Keratinocyte (primary cell): ENCODE measurements around the gene GABRE. TPM values are rescaled to one million over a fixed set of nuclear protein-coding genes. Genes with fewer than 3 reads are reported as not detected.

ENCODE experiments used
- DNase-seq: peaks from one replicate; pipeline ENCODE4 v3.0.0-alpha.2; 2011; ENCODE audit warnings: low read depth, missing footprints, low spot score
- FAIRE-seq: peaks from 2 replicates; lab custom pipeline; 2011; peaks lifted over from hg19 to GRCh38; lab: Jason Lieb, UNC
- H2AFZ ChIP-seq: 2 replicates; pipeline ENCODE4 v1.6.0; 2012; ENCODE audit warnings: low read length, control low read depth, inconsistent platforms; ENCODE audit not compliant: control insufficient read depth
- H3K27ac ChIP-seq: 2 replicates; pipeline ENCODE4 v1.5.1; 2011; ENCODE audit warnings: low read length; ENCODE audit not compliant: control insufficient read depth, insufficient read depth
- H3K27me3 ChIP-seq: 3 replicates; pipeline ENCODE4 v1.6.0; 2011; ENCODE audit warnings: low read length; ENCODE audit not compliant: control insufficient read depth, insufficient read depth; ENCODE audit errors: extremely low read depth
- H3K36me3 ChIP-seq, 2 experiments: 2 replicates in 1 of 2; 3 replicates in 1 of 2; pipeline ENCODE4 v1.5.1; 2011; ENCODE audit warnings: low read length in 2 of 2, mild to moderate bottlenecking in 1 of 2; ENCODE audit not compliant: control insufficient read depth in 2 of 2, insufficient read depth in 2 of 2; ENCODE audit errors: extremely low read depth in 1 of 2
- H3K4me1 ChIP-seq: 3 replicates; pipeline ENCODE4 v1.5.1; 2011; ENCODE audit warnings: low read length; ENCODE audit not compliant: control insufficient read depth, insufficient read depth; ENCODE audit errors: extremely low read depth
- H3K4me2 ChIP-seq: 3 replicates; pipeline ENCODE4 v1.6.0; 2011; ENCODE audit warnings: low read depth, low read length; ENCODE audit not compliant: control insufficient read depth, insufficient read depth; ENCODE audit errors: extremely low read depth
- H3K4me3 ChIP-seq, 3 experiments: fragments of 200-600 bp in 1 of 3; sonication (generic) in 1 of 3; 2 replicates in 2 of 3; 3 replicates in 1 of 3; pipeline ENCODE4 v1.5.1; 2011 to 2016; ENCODE audit warnings: low read length in 3 of 3, mild to moderate bottlenecking in 3 of 3, control low read depth in 2 of 3, inconsistent platforms in 1 of 3, low read depth in 1 of 3, mixed read lengths in 1 of 3, mixed run types in 1 of 3, moderate library complexity in 1 of 3; ENCODE audit not compliant: control insufficient read depth in 2 of 3, insufficient read depth in 2 of 3; ENCODE audit errors: extremely low read depth in 1 of 3
- H3K79me2 ChIP-seq: 2 replicates; pipeline ENCODE4 v1.6.0; 2012; ENCODE audit warnings: low read length; ENCODE audit not compliant: control insufficient read depth, insufficient read depth
- H3K9ac ChIP-seq: 3 replicates; pipeline ENCODE4 v1.6.0; 2011; ENCODE audit warnings: low read length; ENCODE audit not compliant: control insufficient read depth, insufficient read depth; ENCODE audit errors: extremely low read depth
- H3K9me1 ChIP-seq: 3 replicates; pipeline ENCODE4 v1.6.0; 2011; ENCODE audit warnings: low read length; ENCODE audit not compliant: control insufficient read depth, insufficient read depth; ENCODE audit errors: extremely low read depth
- H3K9me3 ChIP-seq: 2 replicates; pipeline ENCODE4 v1.5.1; 2012; ENCODE audit warnings: low read depth, low read length; ENCODE audit not compliant: control insufficient read depth
- H4K20me1 ChIP-seq: 3 replicates; pipeline ENCODE4 v1.6.0; 2011; ENCODE audit warnings: low read length; ENCODE audit not compliant: control insufficient read depth, insufficient read depth; ENCODE audit errors: extremely low read depth
- CTCF ChIP-seq, 3 experiments: IDR thresholded peaks in 1 of 3; conservative IDR thresholded peaks in 1 of 3; optimal IDR thresholded peaks in 1 of 3; 2 replicates in 2 of 3; 3 replicates in 1 of 3; pipeline versions ENCODE3 to v1.5.1; 2011; ENCODE audit warnings: low read length in 3 of 3, mild to moderate bottlenecking in 3 of 3, moderate library complexity in 2 of 3, control low read depth in 1 of 3, inconsistent platforms in 1 of 3; ENCODE audit not compliant: insufficient read depth in 2 of 3; ENCODE audit errors: extremely low read depth in 1 of 3
- EZH2 ChIP-seq: IDR thresholded peaks from one replicate; pipeline ENCODE4 v1.6.1; 2012; ENCODE audit warnings: inconsistent platforms, mild to moderate bottlenecking, low read length, moderate library complexity
- dilution Hi-C: fragments of 300-500 bp; cut with MboI; formaldehyde crosslinking; loops from one replicate; pipeline ENCODE4 v1.7.0; 2020; ENCODE audit warnings: low sequenced_read_pairs; ENCODE audit not compliant: extremely low pct_ligation_motif_present
- polyA plus RNA-seq, 5 experiments: library from polyadenylated mRNA; depleted of rRNA in 3 of 5; stranded (reverse) in 3 of 5; stranded (forward) in 1 of 5; unstranded in 1 of 5; fragments of >200 nt; gene quantifications; 1 replicate in 1 of 5; 2 replicates in 3 of 5; 3 replicates in 1 of 5; pipeline versions ENCODE4 v1.2.1 to v1.2.3, GENCODE V29; 2011 to 2012; ENCODE audit warnings: missing spikeins in 2 of 5, low read depth in 1 of 5, low replicate concordance in 1 of 5

Gene GABRE
- polyA plus RNA-seq, 1 donor (not counting 4 experiments of a cell fraction or from before 2014, with no cell fraction given): 34.1 TPM

DNA sequence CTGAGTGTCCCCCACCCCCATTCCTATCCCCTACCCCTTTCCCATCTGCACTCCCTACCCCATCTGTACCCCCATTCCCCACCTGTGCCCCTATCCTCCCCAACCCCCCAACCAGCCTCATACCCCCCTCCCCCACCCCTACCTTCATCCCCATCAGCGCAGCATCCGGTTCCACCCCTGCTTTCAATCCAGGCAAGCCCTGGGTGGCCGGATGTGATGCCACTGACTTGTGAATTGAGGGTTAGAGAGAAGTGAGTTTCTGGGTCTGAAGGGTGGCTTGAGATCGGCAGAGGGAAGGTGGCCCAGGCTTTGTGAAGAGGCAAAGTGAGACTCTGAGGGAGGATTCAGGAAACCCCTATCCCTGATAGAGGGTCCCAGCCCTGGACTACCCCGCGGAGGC is 53.9 kb downstream of the GABRE start:
- no peaks in the 10 kb centered on the region for H3K9me1 ChIP-seq
- no peak overlapping the region for H3K27ac ChIP-seq
- no peaks in the 10 kb centered on the region for H4K20me1 ChIP-seq
- no peaks in the 10 kb centered on the region for H3K4me1 ChIP-seq
- no peak overlapping the region for H3K4me3 ChIP-seq
- no peaks in the 10 kb centered on the region for H3K27me3 ChIP-seq
- H3K4me2 ChIP-seq: no peak overlapping the region
- no peak for TF ChIP-seq EZH2
- no peak for TF ChIP-seq CTCF (optimal IDR thresholded peaks at IDR 0.05 in 1 of 3, IDR thresholded peaks at IDR 0.05 in 1 of 3, conservative IDR thresholded peaks at IDR 0.05 in 1 of 3; ENCODE audit: extremely low read depth in 1 of 3, insufficient read depth in 2 of 3, low read length in 3 of 3)
- H3K9ac ChIP-seq: no peak overlapping the region
- no peaks in the 10 kb centered on the region for H3K79me2 ChIP-seq
- no peaks in the 10 kb centered on the region for H3K36me3 ChIP-seq
- H2AFZ ChIP-seq: no peak overlapping the region
- DNase-seq (no peak), FAIRE-seq (no peak)
- dilution Hi-C loops: no loop called here
- H3K9me3 ChIP-seq: no peaks in the 10 kb centered on the region

- Histone ChIP-seq H3K36me3 (no peaks in the 10 kb centered on the region), H3K9me1 (no peaks in the 10 kb centered on the region), H3K27me3 (no peaks in the 10 kb centered on the region), H2AFZ (no peak overlapping the region), H3K27ac (no peak overlapping the region), H3K9me3 (no peaks in the 10 kb centered on the region), H3K79me2 (no peaks in the 10 kb centered on the region), H3K4me1 (no peaks in the 10 kb centered on the region), H3K4me3 (no peak overlapping the region), H4K20me1 (no peaks in the 10 kb centered on the region), H3K9ac (no peak overlapping the region), H3K4me2 (no peak overlapping the region)
- dilution Hi-C loops: no loop called here
- FAIRE-seq (no peak), DNase-seq (no peak)
- TF ChIP-seq CTCF (optimal IDR thresholded peaks at IDR 0.05 in 1 of 3, IDR thresholded peaks at IDR 0.05 in 1 of 3, conservative IDR thresholded peaks at IDR 0.05 in 1 of 3; ENCODE audit: extremely low read depth in 1 of 3, insufficient read depth in 2 of 3, low read length in 3 of 3): no peak
- no peak for TF ChIP-seq EZH2
Observed at GRCh38 chrX:151920101-151920500, 54.4 kb downstream of the GABRE start.
